ENCODE data around the gene SLC22A23.

DNA sequence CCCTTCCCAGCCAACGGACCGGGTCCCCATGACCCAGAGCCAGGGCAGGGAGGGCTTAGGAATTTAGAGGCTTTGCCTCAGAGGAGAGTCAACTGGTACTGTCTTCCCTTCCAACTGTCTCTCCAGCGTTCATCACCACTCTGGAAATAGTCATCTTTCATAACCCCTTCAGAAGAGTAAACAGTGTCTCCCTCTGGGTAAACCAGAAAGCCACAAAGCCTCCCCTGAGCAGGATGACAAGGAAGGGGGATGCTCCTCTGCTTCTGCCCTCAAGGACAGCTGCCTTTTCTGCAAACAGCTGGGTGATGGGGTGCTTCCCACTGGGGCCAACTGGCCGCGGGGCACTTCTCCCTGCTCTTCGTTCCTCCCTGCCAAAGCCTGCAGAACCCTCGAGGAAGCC is 108.0 kb downstream of the SLC22A23 start:
- TF ChIP-seq, protein P1, sequence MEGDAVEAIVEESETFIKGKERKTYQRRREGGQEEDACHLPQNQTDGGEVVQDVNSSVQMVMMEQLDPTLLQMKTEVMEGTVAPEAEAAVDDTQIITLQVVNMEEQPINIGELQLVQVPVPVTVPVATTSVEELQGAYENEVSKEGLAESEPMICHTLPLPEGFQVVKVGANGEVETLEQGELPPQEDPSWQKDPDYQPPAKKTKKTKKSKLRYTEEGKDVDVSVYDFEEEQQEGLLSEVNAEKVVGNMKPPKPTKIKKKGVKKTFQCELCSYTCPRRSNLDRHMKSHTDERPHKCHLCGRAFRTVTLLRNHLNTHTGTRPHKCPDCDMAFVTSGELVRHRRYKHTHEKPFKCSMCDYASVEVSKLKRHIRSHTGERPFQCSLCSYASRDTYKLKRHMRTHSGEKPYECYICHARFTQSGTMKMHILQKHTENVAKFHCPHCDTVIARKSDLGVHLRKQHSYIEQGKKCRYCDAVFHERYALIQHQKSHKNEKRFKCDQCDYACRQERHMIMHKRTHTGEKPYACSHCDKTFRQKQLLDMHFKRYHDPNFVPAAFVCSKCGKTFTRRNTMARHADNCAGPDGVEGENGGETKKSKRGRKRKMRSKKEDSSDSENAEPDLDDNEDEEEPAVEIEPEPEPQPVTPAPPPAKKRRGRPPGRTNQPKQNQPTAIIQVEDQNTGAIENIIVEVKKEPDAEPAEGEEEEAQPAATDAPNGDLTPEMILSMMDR (IDR thresholded peaks at IDR 0.05), result no peak
- TF ChIP-seq POLR2A (IDR thresholded peaks at IDR 0.05) (no peak), POLR2AphosphoS5 (IDR thresholded peaks at IDR 0.05) (no peak)

Measured in sigmoid colon (tissue), 4 donors.